Gastroesophageal sphincter (tissue), 4 donors: ENCODE data around the gene CST7. TPM values are rescaled to one million over a fixed set of nuclear protein-coding genes. Genes with fewer than 3 reads are reported as not detected.

Source experiments
- ATAC-seq: fragments of 150-250 bp; one replicate; pipeline ENCODE4 v1.9.1; 2016; ENCODE audit warnings: mild to moderate bottlenecking, moderate library complexity
- H3K27ac ChIP-seq, 4 donors: fragments of 200-600 bp; sonication (generic) in 3 of 4; 1 replicate in 3 of 4; 2 replicates in 1 of 4; pipeline ENCODE4 v1.5.1; 2016 to 2019
- H3K27me3 ChIP-seq: fragments of 200-600 bp; sonication (generic); one replicate; pipeline ENCODE4 v1.5.1; 2019
- H3K36me3 ChIP-seq, 2 donors: fragments of 200-600 bp; sonication (generic); one replicate each; pipeline ENCODE4 v1.5.1; 2019; ENCODE audit warnings: control low read depth in 1 of 2
- H3K4me1 ChIP-seq, 3 donors: fragments of 200-600 bp; sonication (generic); 1 replicate in 2 of 3; 2 replicates in 1 of 3; pipeline ENCODE4 v1.5.1; 2016 to 2019; ENCODE audit warnings: control low read depth in 2 of 3
- H3K4me3 ChIP-seq, 2 donors: fragments of 200-600 bp; sonication (generic); one replicate each; pipeline ENCODE4 v1.5.1; 2019; ENCODE audit warnings: mild to moderate bottlenecking in 1 of 2, moderate library complexity in 1 of 2
- H3K9me3 ChIP-seq, 3 donors: fragments of 200-600 bp; sonication (generic); one replicate each; pipeline ENCODE4 v1.5.1; 2017 to 2019; ENCODE audit warnings: control low read depth in 2 of 3
- EP300 ChIP-seq: sonication (generic); formaldehyde crosslinking; IDR thresholded peaks from one replicate; pipeline ENCODE4 v1.6.1; 2017; ENCODE audit warnings: antibody characterized with exemption, mild to moderate bottlenecking
- POLR2A ChIP-seq, 2 donors: fragments of 450-650 bp; IDR thresholded peaks; one replicate each; pipeline ENCODE4 v1.6.1; 2017; ENCODE audit warnings: antibody characterized with exemption in 2 of 2, mild to moderate bottlenecking in 2 of 2, moderate library complexity in 1 of 2
- POLR2AphosphoS5 ChIP-seq: sonication (generic); formaldehyde crosslinking; IDR thresholded peaks from one replicate; pipeline ENCODE4 v1.6.1; 2017; ENCODE audit warnings: antibody characterized with exemption
- WGBS, 2 donors: methylation state at CpG; one replicate each; pipeline ENCODE4 v1.1.5; 2018; ENCODE audit warnings: low coverage in 1 of 2; 5-methylcytosine and 5-hydroxymethylcytosine counted together
- total RNA-seq, 4 donors: library from RNA; depleted of rRNA; stranded (reverse); fragments of >200 nt; gene quantifications; one replicate each; pipeline ENCODE4 v1.1.0, GENCODE V29; 2016
- TF ChIP-seq, protein P1 (sequence below), 4 experiments: fragments of 200-600 bp in 2 of 4; fragments of 450-650 bp in 2 of 4; sonication (generic) in 1 of 4; IDR thresholded peaks; one replicate each; pipeline ENCODE4 v1.5.1; 2017 to 2019; ENCODE audit warnings: antibody characterized with exemption in 4 of 4, mild to moderate bottlenecking in 2 of 4, moderate library complexity in 2 of 4

The CST7 gene
- total RNA-seq, 4 donors from 2014 or later = 0.37 to 4.0 TPM; not detected in 2

DNA sequence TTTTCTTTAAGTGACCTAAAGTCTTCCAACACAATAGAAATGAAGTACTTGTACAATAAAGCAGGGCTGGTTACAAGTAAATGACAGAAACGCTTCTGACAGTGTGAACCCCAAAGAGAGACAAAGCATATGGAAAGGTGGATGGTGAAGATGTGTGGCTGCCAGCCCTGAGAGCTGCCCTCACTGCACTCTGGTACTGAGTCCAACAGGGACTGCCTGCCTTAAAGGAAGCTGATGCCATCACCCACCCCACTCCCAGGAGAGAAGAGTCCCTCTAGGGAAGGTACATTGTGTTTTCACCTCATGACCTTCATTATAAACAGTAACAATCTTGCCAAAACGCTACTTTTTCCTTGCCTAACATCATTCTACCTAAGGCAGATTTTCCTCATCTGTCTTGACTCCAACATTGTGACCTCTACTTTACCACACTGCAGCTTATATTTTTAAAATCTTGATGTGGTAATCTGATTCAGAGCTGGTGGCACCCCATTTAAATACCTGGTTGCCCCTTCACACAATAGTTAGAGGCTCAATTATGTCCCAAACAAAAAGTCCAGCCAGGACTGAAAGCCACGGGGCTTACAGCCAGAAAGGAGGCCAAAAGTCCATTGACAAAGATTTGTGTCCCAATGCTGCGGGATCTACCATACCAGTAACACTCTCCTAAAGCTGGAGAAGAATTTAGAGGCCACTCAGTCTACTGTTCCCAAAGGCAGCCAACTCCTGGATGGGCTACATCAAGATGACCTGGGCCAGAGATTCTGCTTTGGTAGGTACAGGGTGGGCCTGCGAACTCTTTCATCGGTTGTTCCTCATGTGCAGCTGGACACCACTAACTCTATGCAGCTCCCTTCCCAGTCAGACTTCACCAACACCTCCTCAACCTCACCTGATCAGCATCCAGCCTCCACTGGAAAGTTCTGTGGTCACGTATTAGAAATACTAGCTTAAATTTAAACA, 39.1 kb downstream of the CST7 start:
- WGBS, 2 donors = 75 to 81% methylated on average over 5 to 7 of the region's 7 CpGs
- H3K36me3 ChIP-seq = peaks cover 0 to 7% of the 10 kb centered on the region in 2 donors
- H3K4me1 ChIP-seq = peaks cover 0 to 52% (median 7%) of the 10 kb centered on the region in 3 donors
- no peak overlapping the region for H3K27ac ChIP-seq
- H3K27me3 ChIP-seq = no peaks in the 10 kb centered on the region
- TF ChIP-seq POLR2AphosphoS5 (no peak), POLR2A (IDR thresholded peaks at IDR 0.05) (no peak), EP300 (no peak)
- TF ChIP-seq, protein P1, sequence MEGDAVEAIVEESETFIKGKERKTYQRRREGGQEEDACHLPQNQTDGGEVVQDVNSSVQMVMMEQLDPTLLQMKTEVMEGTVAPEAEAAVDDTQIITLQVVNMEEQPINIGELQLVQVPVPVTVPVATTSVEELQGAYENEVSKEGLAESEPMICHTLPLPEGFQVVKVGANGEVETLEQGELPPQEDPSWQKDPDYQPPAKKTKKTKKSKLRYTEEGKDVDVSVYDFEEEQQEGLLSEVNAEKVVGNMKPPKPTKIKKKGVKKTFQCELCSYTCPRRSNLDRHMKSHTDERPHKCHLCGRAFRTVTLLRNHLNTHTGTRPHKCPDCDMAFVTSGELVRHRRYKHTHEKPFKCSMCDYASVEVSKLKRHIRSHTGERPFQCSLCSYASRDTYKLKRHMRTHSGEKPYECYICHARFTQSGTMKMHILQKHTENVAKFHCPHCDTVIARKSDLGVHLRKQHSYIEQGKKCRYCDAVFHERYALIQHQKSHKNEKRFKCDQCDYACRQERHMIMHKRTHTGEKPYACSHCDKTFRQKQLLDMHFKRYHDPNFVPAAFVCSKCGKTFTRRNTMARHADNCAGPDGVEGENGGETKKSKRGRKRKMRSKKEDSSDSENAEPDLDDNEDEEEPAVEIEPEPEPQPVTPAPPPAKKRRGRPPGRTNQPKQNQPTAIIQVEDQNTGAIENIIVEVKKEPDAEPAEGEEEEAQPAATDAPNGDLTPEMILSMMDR (IDR thresholded peaks at IDR 0.05) = no peak
- no peak overlapping the region for H3K4me3 ChIP-seq
- no peaks in the 10 kb centered on the region for H3K9me3 ChIP-seq
- no peak for ATAC-seq

DNA sequence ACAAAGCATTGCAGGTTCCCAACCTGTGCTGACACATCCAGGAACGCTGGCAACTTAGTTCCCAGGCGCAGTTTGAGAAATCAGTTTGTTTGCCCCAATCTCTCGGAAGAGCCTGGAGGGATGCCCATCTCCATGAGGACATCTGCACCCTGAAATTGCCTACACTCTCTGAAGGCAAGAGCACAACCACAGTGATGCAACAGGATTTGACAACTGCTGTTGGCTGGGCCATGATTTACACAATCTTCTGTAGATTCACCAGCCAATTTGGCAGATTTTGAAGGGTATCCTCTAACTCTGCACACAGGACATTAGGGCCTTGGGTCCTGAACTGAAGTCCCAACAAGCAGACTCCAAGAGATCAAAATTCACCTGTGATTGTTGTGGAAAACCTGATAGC, 40.1 kb downstream of the CST7 start:
- no peak for ATAC-seq
- 100% methylated on average over 1 of the region's 3 CpGs; no CpG with 5 or more reads in 1 of the 2 donors for WGBS, 2 donors
- H3K4me3 ChIP-seq = no peak overlapping the region
- no peaks in the 10 kb centered on the region for H3K9me3 ChIP-seq
- no peak overlapping the region for H3K27ac ChIP-seq
- TF ChIP-seq, protein P1 (IDR thresholded peaks at IDR 0.05) = no peak
- no peak for TF ChIP-seq EP300
- no peak for TF ChIP-seq POLR2A (IDR thresholded peaks at IDR 0.05)
- TF ChIP-seq POLR2AphosphoS5 = no peak
- no peaks in the 10 kb centered on the region for H3K27me3 ChIP-seq
- H3K36me3 ChIP-seq = no peaks in the 10 kb centered on the region
- peaks cover 0 to 62% (median 11%) of the 10 kb centered on the region in 3 donors for H3K4me1 ChIP-seq

DNA sequence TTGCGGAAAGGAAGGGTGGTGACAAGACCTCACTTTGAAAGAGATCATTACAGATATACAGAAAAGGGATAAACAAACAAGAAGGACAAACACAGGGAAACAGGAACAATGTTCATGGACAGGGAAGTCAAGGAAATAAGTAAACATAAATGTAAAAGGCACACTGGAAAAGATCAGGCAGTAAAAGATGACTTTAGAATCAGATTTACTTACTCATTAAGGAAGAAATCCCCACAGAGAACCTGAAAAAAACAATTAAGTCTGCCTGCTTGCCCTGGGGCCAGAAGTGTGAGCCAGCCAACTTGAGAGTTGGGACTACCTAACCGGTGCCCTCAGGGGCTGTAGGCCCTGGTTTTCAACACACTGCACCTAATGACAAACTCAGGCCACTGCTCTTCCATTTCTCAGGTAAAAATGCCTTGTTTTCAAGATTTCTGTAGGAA, 41.8 kb downstream of the CST7 start:
- no peaks in the 10 kb centered on the region for H3K9me3 ChIP-seq

DNA sequence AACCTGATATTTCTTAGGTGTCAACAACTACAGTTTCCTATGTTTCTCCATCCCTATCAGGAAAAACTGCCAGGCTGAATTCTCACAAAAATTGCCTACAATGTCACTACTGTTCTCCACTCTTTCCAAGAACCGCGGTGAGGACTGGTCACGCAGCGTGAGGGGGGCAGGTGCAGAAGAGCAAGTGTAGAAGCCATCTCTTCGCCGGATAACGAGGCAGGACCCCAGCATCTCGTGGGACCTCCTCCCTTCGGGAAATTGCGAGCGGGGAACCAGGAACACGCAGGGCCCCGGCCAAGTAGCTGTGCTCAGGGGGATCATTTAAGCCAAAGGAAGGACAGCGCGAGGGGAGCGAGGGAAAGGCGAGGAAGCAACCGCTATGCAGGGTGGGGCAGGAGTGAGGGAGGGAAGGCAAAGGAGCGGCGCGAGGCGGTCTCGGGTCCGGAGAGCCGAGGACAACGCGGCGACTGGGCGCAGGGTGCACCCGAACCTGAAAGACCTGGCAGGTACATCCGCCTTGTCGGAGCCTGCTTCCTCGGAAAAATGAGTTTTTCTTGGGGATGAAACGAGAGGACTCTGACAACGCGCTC, 42.9 kb downstream of the CST7 start:
- 0 to 4% methylated on average over 10 to 17 of the region's 36 CpGs for WGBS, 2 donors
- ATAC-seq = peak; percentile 21
- H3K4me1 ChIP-seq = peaks cover 0 to 72% (median 22%) of the 10 kb centered on the region in 3 donors

More for the DNA sequence above, 41.8 kb downstream of the CST7 start:
- no peak for ATAC-seq
- TF ChIP-seq POLR2A (IDR thresholded peaks at IDR 0.05) (no peak), POLR2AphosphoS5 (no peak), EP300 (no peak)
- TF ChIP-seq, protein P1 (IDR thresholded peaks at IDR 0.05) = no peak
- Histone ChIP-seq H3K4me1 (peaks cover 0 to 68% (median 22%) of the 10 kb centered on the region in 3 donors), H3K27ac (no peak overlapping the region), H3K27me3 (no peaks in the 10 kb centered on the region), H3K36me3 (no peaks in the 10 kb centered on the region), H3K4me3 (no peak overlapping the region)
- WGBS, 2 donors = 96 to 100% methylated on average over 2 of the region's 2 CpGs

More for the DNA sequence above, 42.9 kb downstream of the CST7 start:
- H3K36me3 ChIP-seq = no peaks in the 10 kb centered on the region
- TF ChIP-seq EP300 (no peak), POLR2AphosphoS5 (no peak), POLR2A (IDR thresholded peaks at IDR 0.05) (no peak)
- TF ChIP-seq, protein P1 (IDR thresholded peaks at IDR 0.05) = no peak
- H3K4me3 ChIP-seq = peak overlapping the region; percentile 63 to 90
- H3K9me3 ChIP-seq = no peaks in the 10 kb centered on the region
- H3K27ac ChIP-seq = peak overlapping the region; percentile 95 to 96 (median 95)
- H3K27me3 ChIP-seq = no peaks in the 10 kb centered on the region
